Gastrocnemius medialis (tissue), 4 donors: Measurements from ENCODE around the gene WDR7. TPM values are rescaled to one million over a fixed set of nuclear protein-coding genes. Genes with fewer than 3 reads are reported as not detected.

Experiments used
- ATAC-seq, 2 donors: fragments of 150-250 bp; one replicate each; pipeline ENCODE4 v1.9.1; 2016
- DNase-seq, 2 donors: peaks; one replicate each; pipeline ENCODE4 v3.0.0-alpha.2; 2019
- H3K27ac ChIP-seq, 4 donors: fragments of 200-600 bp; sonication (generic); 1 replicate in 1 of 4; 2 replicates in 3 of 4; pipeline ENCODE4 v1.5.1; 2016 to 2018; ENCODE audit warnings: mild to moderate bottlenecking in 2 of 4, moderate library complexity in 1 of 4
- H3K27me3 ChIP-seq, 3 donors: fragments of 200-600 bp; sonication (generic) in 2 of 3; 1 replicate in 1 of 3; 2 replicates in 2 of 3; pipeline versions ENCODE4 v1.5.1 to v1.6.0; 2016 to 2019; ENCODE audit warnings: mild to moderate bottlenecking in 1 of 3, moderate library complexity in 1 of 3
- H3K36me3 ChIP-seq, 2 donors: fragments of 200-600 bp; sonication (generic) in 1 of 2; one replicate each; pipeline ENCODE4 v1.5.1; 2017 to 2018
- H3K4me1 ChIP-seq, 2 donors: fragments of 200-600 bp; sonication (generic) in 1 of 2; one replicate each; pipeline ENCODE4 v1.5.1; 2016 to 2017; ENCODE audit warnings: mild to moderate bottlenecking in 2 of 2
- H3K4me3 ChIP-seq, 4 donors: fragments of 200-600 bp; sonication (generic) in 3 of 4; 1 replicate in 1 of 4; 2 replicates in 3 of 4; pipeline ENCODE4 v1.5.1; 2016 to 2019; ENCODE audit warnings: mild to moderate bottlenecking in 2 of 4
- H3K9me3 ChIP-seq, 3 donors: fragments of 200-600 bp; sonication (generic) in 2 of 3; 1 replicate in 1 of 3; 2 replicates in 2 of 3; pipeline ENCODE4 v1.5.1; 2016 to 2019
- POLR2A ChIP-seq, 2 donors: fragments of 450-650 bp; IDR thresholded peaks; one replicate each; pipeline ENCODE4 v1.6.1; 2017; ENCODE audit warnings: antibody characterized with exemption in 2 of 2, mild to moderate bottlenecking in 2 of 2, moderate library complexity in 2 of 2
- in situ Hi-C, 4 donors: fragments of 200-750 bp; cut with MboI; loops; one replicate each; pipeline versions ENCODE4 v1.15.0 to v1.8.0; 2017; ENCODE audit warnings: low sequenced_read_pairs in 4 of 4
- intact Hi-C: fragments of 100-400 bp; cut with DNase I; formaldehyde crosslinking; loops from one replicate; pipeline ENCODE4 v1.15.1; 2023; ENCODE audit warnings: low total_unique reads
- total RNA-seq, 4 donors: library from RNA; depleted of rRNA; stranded (reverse); fragments of >200 nt; gene quantifications; one replicate each; pipeline versions ENCODE4 v1.1.0 to v1.2.3, GENCODE V29; 2016
- TF ChIP-seq, protein P1 (sequence below), 5 experiments: fragments of 450-650 bp in 3 of 5; fragments of 200-600 bp in 2 of 5; sonication (generic) in 2 of 5; IDR thresholded peaks in 4 of 5; conservative IDR thresholded peaks in 1 of 5; 1 replicate in 4 of 5; 2 replicates in 1 of 5; pipeline ENCODE4 v1.5.1; 2016 to 2019; ENCODE audit warnings: antibody characterized with exemption in 5 of 5, mild to moderate bottlenecking in 3 of 5, moderate library complexity in 3 of 5

The WDR7 gene
- total RNA-seq, 4 donors from 2014 or later: 20.5 to 24.2 (median 21.8) TPM

DNA sequence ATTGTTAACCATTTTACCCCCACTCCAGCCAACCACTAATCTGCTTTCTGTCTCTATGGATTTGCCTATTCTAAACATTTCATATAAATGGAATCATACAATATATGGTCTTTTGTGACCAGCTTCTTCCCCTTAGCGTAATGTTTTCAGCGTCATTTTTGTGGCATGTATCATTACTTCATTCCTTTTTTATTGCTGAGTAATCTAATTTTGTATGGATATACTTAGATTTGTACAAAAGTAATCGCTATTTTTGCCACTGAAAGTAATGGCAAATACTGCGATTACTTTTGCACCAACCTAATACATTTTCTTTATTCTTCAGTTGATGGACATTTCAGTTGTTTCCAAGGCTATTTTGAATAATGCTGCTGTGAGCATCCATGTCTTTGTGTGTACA is 227.6 kb downstream of the WDR7 start:
- no peaks in the 10 kb centered on the region for H3K27me3 ChIP-seq
- TF ChIP-seq, protein P1, sequence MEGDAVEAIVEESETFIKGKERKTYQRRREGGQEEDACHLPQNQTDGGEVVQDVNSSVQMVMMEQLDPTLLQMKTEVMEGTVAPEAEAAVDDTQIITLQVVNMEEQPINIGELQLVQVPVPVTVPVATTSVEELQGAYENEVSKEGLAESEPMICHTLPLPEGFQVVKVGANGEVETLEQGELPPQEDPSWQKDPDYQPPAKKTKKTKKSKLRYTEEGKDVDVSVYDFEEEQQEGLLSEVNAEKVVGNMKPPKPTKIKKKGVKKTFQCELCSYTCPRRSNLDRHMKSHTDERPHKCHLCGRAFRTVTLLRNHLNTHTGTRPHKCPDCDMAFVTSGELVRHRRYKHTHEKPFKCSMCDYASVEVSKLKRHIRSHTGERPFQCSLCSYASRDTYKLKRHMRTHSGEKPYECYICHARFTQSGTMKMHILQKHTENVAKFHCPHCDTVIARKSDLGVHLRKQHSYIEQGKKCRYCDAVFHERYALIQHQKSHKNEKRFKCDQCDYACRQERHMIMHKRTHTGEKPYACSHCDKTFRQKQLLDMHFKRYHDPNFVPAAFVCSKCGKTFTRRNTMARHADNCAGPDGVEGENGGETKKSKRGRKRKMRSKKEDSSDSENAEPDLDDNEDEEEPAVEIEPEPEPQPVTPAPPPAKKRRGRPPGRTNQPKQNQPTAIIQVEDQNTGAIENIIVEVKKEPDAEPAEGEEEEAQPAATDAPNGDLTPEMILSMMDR (IDR thresholded peaks at IDR 0.05 in 4 of 5, conservative IDR thresholded peaks at IDR 0.05 in 1 of 5): no peak
- no peak for TF ChIP-seq POLR2A (IDR thresholded peaks at IDR 0.05)
- H3K27ac ChIP-seq: no peak overlapping the region
- DNase-seq: no peak
- no peaks in the 10 kb centered on the region for H3K9me3 ChIP-seq
- ATAC-seq: no peak
- H3K4me3 ChIP-seq: no peak overlapping the region
- intact Hi-C loops (no loop called here), in situ Hi-C loops (no loop called here)
- no peaks in the 10 kb centered on the region for H3K4me1 ChIP-seq
- no peaks in the 10 kb centered on the region for H3K36me3 ChIP-seq

DNA sequence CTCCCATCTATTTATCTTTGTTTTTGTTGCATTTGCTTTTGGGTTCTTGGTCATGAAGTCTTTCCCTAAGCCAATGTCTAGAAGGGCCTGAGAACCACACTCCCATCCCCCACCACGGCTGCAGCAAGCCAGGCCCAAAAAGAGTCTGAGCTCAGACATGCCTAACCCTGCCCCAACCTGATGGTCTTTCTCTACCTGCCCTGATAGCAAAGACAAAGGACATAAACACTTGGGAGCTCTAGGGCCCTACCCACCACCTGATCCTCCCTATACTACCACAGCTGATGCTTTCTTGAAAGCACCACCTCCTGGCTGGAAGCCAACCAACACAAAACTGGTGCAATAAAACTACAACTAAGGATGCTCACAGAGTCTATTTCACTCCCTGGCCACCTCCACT is 233.4 kb downstream of the WDR7 start:
- peaks cover 0 to 11% of the 10 kb centered on the region in 2 donors for H3K4me1 ChIP-seq
- no peak overlapping the region for H3K4me3 ChIP-seq
- H3K27ac ChIP-seq: no peak overlapping the region
- H3K36me3 ChIP-seq: no peaks in the 10 kb centered on the region
- no peak for ATAC-seq
- no peaks in the 10 kb centered on the region for H3K27me3 ChIP-seq
- in situ Hi-C loops (no loop called here), intact Hi-C loops (no loop called here)
- no peaks in the 10 kb centered on the region for H3K9me3 ChIP-seq
- TF ChIP-seq, protein P1 (IDR thresholded peaks at IDR 0.05 in 4 of 5, conservative IDR thresholded peaks at IDR 0.05 in 1 of 5): no peak
- TF ChIP-seq POLR2A (IDR thresholded peaks at IDR 0.05): no peak
- DNase-seq: no peak

DNA sequence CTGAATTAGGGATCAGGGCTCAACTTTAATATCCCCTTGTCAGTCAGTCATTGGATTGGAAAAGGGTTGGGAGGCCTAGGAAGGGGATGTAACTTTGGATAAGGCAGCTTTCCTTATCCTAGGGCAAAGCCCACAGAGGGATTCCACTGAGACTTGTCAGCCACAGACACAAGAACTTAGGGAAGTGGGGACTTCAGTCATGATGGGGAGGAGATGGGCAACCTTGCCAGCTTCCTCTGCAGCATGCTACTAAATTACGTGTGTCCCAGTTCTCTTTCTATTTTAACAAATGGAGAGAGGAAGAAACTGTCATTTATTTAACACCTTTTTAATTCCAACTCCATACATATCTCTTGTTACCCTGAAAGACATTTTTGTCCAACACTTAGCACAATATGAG is 237.8 kb downstream of the WDR7 start:
- TF ChIP-seq POLR2A (IDR thresholded peaks at IDR 0.05): no peak
- TF ChIP-seq, protein P1 (IDR thresholded peaks at IDR 0.05 in 4 of 5, conservative IDR thresholded peaks at IDR 0.05 in 1 of 5): no peak
- intact Hi-C loops (no loop called here), in situ Hi-C loops (no loop called here)
- no peak for DNase-seq
- Histone ChIP-seq H3K4me3 (no peak overlapping the region), H3K36me3 (no peaks in the 10 kb centered on the region), H3K27ac (no peak overlapping the region), H3K27me3 (no peaks in the 10 kb centered on the region), H3K9me3 (no peaks in the 10 kb centered on the region), H3K4me1 (peaks cover 16 to 31% of the 10 kb centered on the region in 2 donors)
- ATAC-seq: no peak

DNA sequence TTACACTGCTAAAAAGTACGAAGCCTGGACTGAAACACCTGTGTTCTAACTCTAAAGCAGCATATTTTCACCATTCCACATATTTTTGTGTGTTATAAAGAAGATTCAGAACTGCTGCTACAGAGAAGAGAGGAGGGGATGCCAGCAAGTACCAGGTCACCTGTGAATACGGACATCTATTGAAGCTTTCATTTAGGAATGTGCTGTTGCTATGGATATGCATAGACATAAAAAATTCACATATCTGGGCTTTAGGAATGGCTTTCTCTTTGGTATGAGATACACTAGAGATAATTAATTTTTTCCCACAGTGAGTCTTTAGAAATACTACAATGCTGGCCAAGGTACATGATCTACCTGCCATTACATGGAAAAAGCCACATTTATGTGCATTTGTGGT is 238.5 kb downstream of the WDR7 start:
- no peaks in the 10 kb centered on the region for H3K27me3 ChIP-seq
- H3K9me3 ChIP-seq: no peaks in the 10 kb centered on the region
- no peak overlapping the region for H3K4me3 ChIP-seq
- H3K4me1 ChIP-seq: peaks cover 16 to 31% of the 10 kb centered on the region in 2 donors
- in situ Hi-C loops: no loop called here
- H3K27ac ChIP-seq: peak overlapping the region in 3 of 4 donors; percentile 46 to 68 (median 64)
- H3K36me3 ChIP-seq: no peaks in the 10 kb centered on the region
- TF ChIP-seq POLR2A (IDR thresholded peaks at IDR 0.05): no peak
- TF ChIP-seq, protein P1 (IDR thresholded peaks at IDR 0.05 in 4 of 5, conservative IDR thresholded peaks at IDR 0.05 in 1 of 5): no peak
- ATAC-seq (no peak), DNase-seq (no peak)
- intact Hi-C loops: no loop called here

DNA sequence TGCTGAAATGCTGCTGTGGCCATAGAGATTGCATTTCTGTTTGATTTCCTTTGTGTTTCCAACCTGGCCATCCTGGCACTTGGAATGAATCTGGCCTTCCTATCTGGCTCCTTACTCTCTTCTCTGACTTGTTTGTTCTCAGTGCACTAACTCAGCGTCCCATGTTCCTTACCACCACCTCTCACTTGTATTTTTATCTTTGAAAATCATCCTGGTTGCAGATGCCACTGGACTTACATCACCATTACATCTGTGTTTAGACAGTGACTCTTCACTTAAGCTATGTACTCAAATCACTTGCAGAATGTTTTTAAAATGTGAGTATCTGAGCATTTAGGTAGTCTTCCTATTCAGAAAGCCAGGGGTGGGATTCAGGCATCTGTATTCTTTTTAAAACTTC is 239.5 kb downstream of the WDR7 start:
- H3K4me3 ChIP-seq: no peak overlapping the region
- peak; percentile 10 to 40 for DNase-seq
- H3K9me3 ChIP-seq: no peaks in the 10 kb centered on the region
- peaks cover 16 to 31% of the 10 kb centered on the region in 2 donors for H3K4me1 ChIP-seq
- TF ChIP-seq, protein P1 (IDR thresholded peaks at IDR 0.05 in 4 of 5, conservative IDR thresholded peaks at IDR 0.05 in 1 of 5): no peak
- no peak for TF ChIP-seq POLR2A (IDR thresholded peaks at IDR 0.05)
- in situ Hi-C loops (no loop called here), intact Hi-C loops (no loop called here)
- peak overlapping the region; percentile 46 to 68 (median 63) for H3K27ac ChIP-seq
- no peaks in the 10 kb centered on the region for H3K36me3 ChIP-seq
- no peaks in the 10 kb centered on the region for H3K27me3 ChIP-seq
- ATAC-seq: peak; percentile 100
